ENCODE results near the gene TLCD1. TPM values are rescaled to one million over a fixed set of nuclear protein-coding genes. Genes with fewer than 3 reads are reported as not detected.

TLCD1 gene
- total and polyA plus RNA-seq, 2 experiments from 2014 or later = 26.5 to 47.0 TPM

DNA sequence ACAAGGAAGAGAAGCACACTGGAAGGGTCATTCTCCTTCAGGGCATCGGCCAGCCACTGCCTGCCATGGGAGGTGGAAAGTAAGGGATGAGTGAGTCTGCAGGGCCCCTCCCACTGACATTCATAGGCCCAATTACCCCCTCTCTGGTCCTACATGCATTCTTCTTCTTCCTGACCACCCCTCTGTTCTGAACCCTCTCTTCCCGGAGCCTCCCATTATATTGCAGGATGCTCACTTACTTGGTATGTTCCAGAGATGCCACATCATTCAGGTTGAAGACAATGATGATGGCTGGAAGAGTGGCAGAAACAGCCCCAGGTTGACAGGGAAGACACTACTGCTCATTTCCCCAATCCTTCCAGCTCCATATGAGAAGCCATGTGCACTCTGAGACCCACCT, 10.8 kb downstream of the TLCD1 start (continued):
- TF ChIP-seq ZNF114 (CRISPR knock-in tag; IDR thresholded peaks at IDR 0.05) (no peak), EZH2phosphoT487 (IDR thresholded peaks at IDR 0.05; ENCODE audit: unreplicated experiment) (no peak), ZNF331 (CRISPR knock-in tag; IDR thresholded peaks at IDR 0.05; ENCODE audit: low read depth) (no peak), STAT1 (IDR thresholded peaks at IDR 0.05; ENCODE audit: unreplicated experiment) (no peak), REST (IDR thresholded peaks at IDR 0.05; ENCODE audit: unreplicated experiment) (no peak), POLR2AphosphoS5 (IDR thresholded peaks at IDR 0.05; ENCODE audit: low read depth) (no peak), CTCF (conservative IDR thresholded peaks at IDR 0.05; ENCODE audit: low read depth in 2 of 2) (no peak), EZH2 (IDR thresholded peaks at IDR 0.05; ENCODE audit: low read depth, unreplicated experiment) (no peak), JUNB (IDR thresholded peaks at IDR 0.05; ENCODE audit: unreplicated experiment) (no peak)
- TF ChIP-seq, protein P1, sequence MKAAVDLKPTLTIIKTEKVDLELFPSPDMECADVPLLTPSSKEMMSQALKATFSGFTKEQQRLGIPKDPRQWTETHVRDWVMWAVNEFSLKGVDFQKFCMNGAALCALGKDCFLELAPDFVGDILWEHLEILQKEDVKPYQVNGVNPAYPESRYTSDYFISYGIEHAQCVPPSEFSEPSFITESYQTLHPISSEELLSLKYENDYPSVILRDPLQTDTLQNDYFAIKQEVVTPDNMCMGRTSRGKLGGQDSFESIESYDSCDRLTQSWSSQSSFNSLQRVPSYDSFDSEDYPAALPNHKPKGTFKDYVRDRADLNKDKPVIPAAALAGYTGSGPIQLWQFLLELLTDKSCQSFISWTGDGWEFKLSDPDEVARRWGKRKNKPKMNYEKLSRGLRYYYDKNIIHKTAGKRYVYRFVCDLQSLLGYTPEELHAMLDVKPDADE (IDR thresholded peaks at IDR 0.05) = no peak

DNA sequence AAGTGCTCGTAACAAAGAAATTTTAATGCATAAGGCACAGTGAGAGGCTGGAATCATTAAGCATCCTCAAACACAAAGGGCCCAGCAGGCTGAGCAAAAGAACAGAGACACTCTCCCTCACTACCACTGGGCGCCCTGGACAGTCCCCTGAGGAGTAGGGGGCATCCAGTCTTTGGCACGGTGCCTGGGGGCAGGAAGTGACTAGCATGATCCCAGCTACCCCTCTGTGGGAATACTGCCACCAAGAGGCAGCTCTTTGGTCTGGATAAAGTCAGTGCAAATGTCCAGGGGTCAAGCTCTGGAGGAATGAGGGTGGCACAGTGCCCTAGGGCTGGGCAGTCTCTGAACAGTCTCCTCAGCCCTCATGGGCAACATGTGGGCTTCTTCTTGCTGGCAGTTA, 11.8 kb downstream of the TLCD1 start:
- peaks cover 34% of the 10 kb centered on the region for H3K4me1 Mint-ChIP-seq
- Histone ChIP-seq H2AFZ (no peak overlapping the region), H4K20me1 (replicated peaks; ENCODE audit: insufficient read depth) (peaks cover 3% of the 10 kb centered on the region; the same call in 1 of the 2 replicates), H3K36me3 (ENCODE audit: insufficient read depth) (peaks cover 13% of the 10 kb centered on the region; the same call in 1 of the 2 replicates), H3K27ac (ENCODE audit: low read depth) (no peak overlapping the region), H3K4me3 (no peak overlapping the region), H3F3A (replicated peaks; ENCODE audit: low read depth) (peaks cover 48% of the 10 kb centered on the region), H3K27me3 (ENCODE audit: insufficient read depth) (no peaks in the 10 kb centered on the region), H3K4me1 (ENCODE audit: insufficient read depth) (peaks cover 24% of the 10 kb centered on the region), H3K4me2 (no peak overlapping the region), H3K9me2 (ENCODE audit: insufficient read depth) (no peaks in the 10 kb centered on the region), H3K79me2 (replicated peaks; ENCODE audit: insufficient read depth) (peaks cover 35% of the 10 kb centered on the region)
- ATAC-seq = no peak
- peak overlapping the region; percentile 48; the same call in 1 of the 3 replicates for H3K4me3 Mint-ChIP-seq
- H3K27ac Mint-ChIP-seq = no peak overlapping the region
- TF ChIP-seq CTCF (conservative IDR thresholded peaks at IDR 0.05; ENCODE audit: low read depth in 2 of 2) (peak in 1 of 2 experiments; percentile 33; a peak in 2 of 4 replicates), ZNF331 (CRISPR knock-in tag; IDR thresholded peaks at IDR 0.05; ENCODE audit: low read depth) (no peak), POLR2AphosphoS5 (IDR thresholded peaks at IDR 0.05; ENCODE audit: low read depth) (no peak), EZH2phosphoT487 (IDR thresholded peaks at IDR 0.05; ENCODE audit: unreplicated experiment) (no peak), EZH2 (IDR thresholded peaks at IDR 0.05; ENCODE audit: low read depth, unreplicated experiment) (no peak), STAT1 (IDR thresholded peaks at IDR 0.05; ENCODE audit: unreplicated experiment) (no peak), CREB1 (CRISPR knock-in tag; IDR thresholded peaks at IDR 0.05; ENCODE audit: low read depth) (no peak)
- no peak for DNase-seq (ENCODE audit: low spot score)
- H3K9me3 Mint-ChIP-seq = no peaks in the 10 kb centered on the region
- H3K36me3 Mint-ChIP-seq (ENCODE audit: low read depth) = peaks cover 45% of the 10 kb centered on the region
- H3K27me3 Mint-ChIP-seq (ENCODE audit: insufficient read depth, low read depth, poor library complexity) = peaks cover 26% of the 10 kb centered on the region

Measured in GM23338 (cell line).